Spinal cord (tissue), 10 donors: ENCODE data around the gene GLRX. TPM values are rescaled to one million over a fixed set of nuclear protein-coding genes. Genes with fewer than 3 reads are reported as not detected.
"Not testable (repeated sequence)": the region's sequence is repeated elsewhere in the genome, so short reads cannot be mapped to it uniquely, and the experiment has no call there.

Experiments
- DNase-seq, 6 donors: peaks; one replicate each; pipeline versions ENCODE4 v3.0.0 to v3.0.0-alpha.2; 2013 to 2015; ENCODE audit warnings: low spot score in 6 of 6, low read depth in 4 of 6
- H3K27ac ChIP-seq: one replicate; pipeline ENCODE4 v1.5.1; 2013; ENCODE audit warnings: low read depth, low read length, control low read depth
- H3K27me3 ChIP-seq: one replicate; pipeline ENCODE4 v1.6.1; 2013; ENCODE audit warnings: low read length; ENCODE audit not compliant: control insufficient read depth, insufficient read depth
- H3K36me3 ChIP-seq: one replicate; pipeline ENCODE4 v1.6.1; 2013; ENCODE audit warnings: low read length; ENCODE audit not compliant: control insufficient read depth, insufficient read depth
- H3K4me1 ChIP-seq: one replicate; pipeline ENCODE4 v1.6.1; 2013; ENCODE audit warnings: low read length; ENCODE audit not compliant: control insufficient read depth, insufficient read depth
- H3K4me3 ChIP-seq: one replicate; pipeline ENCODE4 v1.5.1; 2013; ENCODE audit warnings: low read depth, low read length, control low read depth
- H3K9me3 ChIP-seq: one replicate; pipeline ENCODE4 v1.6.1; 2013; ENCODE audit warnings: low read length; ENCODE audit not compliant: control insufficient read depth, insufficient read depth
- WGBS: methylation state at CpG from one replicate; pipeline ENCODE4 v1.1.5; 2013; ENCODE audit warnings: missing lambda C conversion rate; ENCODE audit not compliant: insufficient coverage; 5-methylcytosine and 5-hydroxymethylcytosine counted together
- polyA plus RNA-seq, 2 donors: library from polyadenylated mRNA; unstranded; fragments of 120-200 nt; gene quantifications; one replicate each; pipeline ENCODE4 v1.2.1, GENCODE V29; 2013; ENCODE audit not compliant: insufficient read length in 2 of 2
- total RNA-seq, 2 donors: library from RNA; depleted of rRNA in 1 of 2; stranded (reverse); fragments of 120-200 nt in 1 of 2; fragments of >200 nt in 1 of 2; gene quantifications; one replicate each; pipeline versions ENCODE4 v1.2.3 to v1.2.4, GENCODE V29; 2013 to 2014
- donor health status: healthy.

GLRX gene
- total and polyA plus RNA-seq, 4 donors: 8.4 to 37.4 (median 21.8) TPM

DNA sequence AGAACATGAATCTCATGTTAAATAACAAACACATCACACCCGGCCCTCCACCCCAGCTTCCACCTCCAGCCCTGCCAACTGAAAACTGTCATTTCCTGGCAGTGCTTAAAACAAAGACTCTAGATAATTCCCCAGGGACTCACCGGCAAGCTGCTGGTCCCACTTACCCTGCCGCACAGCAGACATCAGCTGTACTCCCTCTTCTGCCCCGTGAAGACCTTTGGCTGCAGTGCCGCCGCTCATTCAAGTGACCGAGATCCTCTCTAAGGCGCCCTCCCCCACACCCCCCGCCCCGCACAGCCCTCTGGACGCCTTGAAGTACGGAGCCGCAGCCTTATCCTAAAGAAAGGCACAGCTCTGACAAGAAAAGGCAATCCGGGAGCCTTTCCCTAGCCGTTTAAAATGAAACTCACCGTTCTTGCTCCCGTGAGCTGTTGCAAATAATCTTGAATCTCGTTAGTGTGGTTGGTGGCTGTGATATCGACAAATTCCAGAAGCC, 434 bp downstream of the GLRX start:
- 0% methylated on average over 15 of the region's 19 CpGs for WGBS
- H3K4me1 ChIP-seq: peaks cover 28% of the 10 kb centered on the region
- peak overlapping the region; percentile 36 for H3K27ac ChIP-seq
- no peaks in the 10 kb centered on the region for H3K36me3 ChIP-seq
- peak overlapping the region; percentile 71 for H3K4me3 ChIP-seq
- peak in 4 of 6 donors; percentile 32 to 81 (median 37) for DNase-seq
- H3K27me3 ChIP-seq: no peaks in the 10 kb centered on the region
- H3K9me3 ChIP-seq: no peaks in the 10 kb centered on the region

DNA sequence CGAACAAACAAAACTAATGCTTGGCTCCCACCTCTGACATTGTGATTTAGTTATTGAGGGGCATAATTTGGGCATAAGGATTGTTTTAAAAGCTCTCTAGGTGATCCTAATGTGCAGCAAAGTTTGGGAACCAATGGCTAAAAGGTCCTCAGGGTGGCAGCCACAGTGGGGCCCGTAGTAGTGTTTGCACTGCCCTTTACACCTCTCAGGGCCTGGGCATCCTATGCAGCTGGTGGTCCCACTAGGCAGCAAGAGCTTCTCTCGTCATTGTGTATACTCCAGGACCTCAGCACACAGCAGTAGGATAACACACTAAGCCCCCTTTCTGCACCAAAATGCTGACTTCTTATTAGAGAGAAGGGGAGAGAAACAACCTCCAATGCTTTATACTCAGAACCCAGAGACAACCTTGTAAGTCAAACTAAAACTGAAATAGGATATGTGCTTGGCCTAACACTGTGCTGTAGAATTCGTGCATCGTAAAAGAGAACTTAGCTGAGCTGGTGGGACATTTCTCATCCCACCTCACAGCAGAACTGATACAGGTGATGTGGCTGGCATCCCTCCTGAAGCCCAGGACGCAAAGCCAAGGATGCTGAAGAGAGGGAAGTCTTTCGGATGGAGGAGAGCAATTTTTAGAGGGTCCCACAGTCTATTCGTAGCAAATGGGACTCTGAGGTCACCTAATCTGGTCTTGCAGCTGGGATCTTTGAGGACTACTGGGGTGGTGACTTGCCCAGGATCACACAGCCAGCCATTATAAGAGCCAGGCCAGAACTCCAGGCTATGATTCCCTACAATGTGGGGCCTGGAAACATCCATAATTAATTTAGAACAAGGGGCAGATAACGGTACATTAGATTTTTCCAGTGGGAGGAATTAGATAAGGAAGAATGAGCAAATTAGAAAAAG, 1.2 kb downstream of the GLRX start:
- Histone ChIP-seq H3K36me3 (no peaks in the 10 kb centered on the region), H3K27ac (peak overlapping the region; percentile 36), H3K27me3 (no peaks in the 10 kb centered on the region), H3K4me1 (peaks cover 28% of the 10 kb centered on the region), H3K9me3 (no peaks in the 10 kb centered on the region), H3K4me3 (peak overlapping the region; percentile 71)
- peak in 1 of 6 donors; percentile 6 for DNase-seq
- WGBS: 77% methylated on average over 4 of the region's 9 CpGs

DNA sequence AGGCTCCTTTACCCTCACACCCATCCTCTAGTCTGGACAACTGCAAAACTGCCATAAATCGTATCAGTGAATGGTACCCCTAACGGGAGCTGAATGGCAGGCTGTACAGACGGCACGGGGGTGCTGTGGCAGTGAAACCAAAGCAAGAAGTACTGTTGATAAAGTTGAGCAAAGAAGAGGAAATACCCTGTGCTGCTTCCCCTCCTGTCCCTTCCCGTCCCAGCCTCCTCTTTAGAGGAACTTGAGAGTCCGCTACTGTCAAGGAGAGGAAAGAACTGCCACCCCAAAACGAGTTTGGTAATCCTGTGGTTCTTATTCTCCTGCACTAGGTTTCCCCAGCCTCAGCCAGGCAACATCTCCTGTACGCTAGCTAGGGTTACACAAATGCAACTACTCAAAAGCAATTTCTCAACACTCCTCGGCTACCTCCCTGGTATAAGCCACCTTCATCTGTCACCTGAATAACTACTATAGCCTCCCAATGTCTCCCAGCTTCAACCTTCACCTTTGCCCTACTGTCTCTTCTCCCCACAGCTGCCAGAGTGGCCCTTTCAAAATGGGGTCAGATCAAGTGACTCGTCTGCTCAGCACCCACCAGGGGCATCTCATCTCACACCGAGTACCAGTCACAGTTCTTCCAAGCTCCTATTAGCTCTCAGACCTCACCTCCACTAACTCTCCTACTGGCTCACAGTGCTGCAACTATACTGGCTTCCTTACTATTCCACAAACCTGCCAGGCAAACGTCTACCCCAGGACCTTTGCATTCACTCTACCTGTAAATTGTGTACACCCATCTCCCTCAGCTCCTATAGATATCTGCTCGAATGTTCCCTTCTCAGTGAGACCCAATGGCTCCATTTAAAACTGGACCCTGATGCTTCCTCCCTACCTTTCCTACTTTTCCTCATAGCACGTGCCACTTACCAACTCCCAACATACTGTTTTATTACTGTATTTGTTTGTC, 4.1 kb downstream of the GLRX start:
- Histone ChIP-seq H3K27ac (no peak overlapping the region), H3K27me3 (no peaks in the 10 kb centered on the region), H3K36me3 (no peaks in the 10 kb centered on the region), H3K9me3 (no peaks in the 10 kb centered on the region), H3K4me1 (peaks cover 21% of the 10 kb centered on the region), H3K4me3 (no peak overlapping the region)
- WGBS: 74% methylated on average over 8 of the region's 14 CpGs
- DNase-seq: no peak

DNA sequence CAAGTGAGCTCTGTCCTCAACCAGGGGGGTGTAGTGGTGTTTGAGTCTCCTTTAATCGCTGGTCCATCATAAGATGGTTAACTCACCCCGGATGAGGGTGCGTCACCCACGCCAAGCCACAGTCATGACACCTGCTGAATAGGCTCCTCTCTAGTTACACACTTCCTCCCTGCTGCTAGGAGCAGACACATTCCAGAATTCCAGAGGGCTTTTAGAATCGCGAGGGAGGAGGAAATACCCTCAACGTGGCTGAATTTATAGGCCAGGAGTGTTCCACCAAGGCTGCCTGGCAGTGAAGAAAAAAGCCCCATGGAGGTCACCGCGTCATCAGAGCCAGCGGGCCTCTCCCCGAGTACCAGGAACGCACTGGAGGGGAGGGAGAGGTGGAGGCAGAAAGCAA, 5.1 kb downstream of the GLRX start:
- no peaks in the 10 kb centered on the region for H3K36me3 ChIP-seq
- WGBS: 43% methylated on average over 12 of the region's 12 CpGs
- H3K4me1 ChIP-seq: peaks cover 18% of the 10 kb centered on the region
- H3K4me3 ChIP-seq: no peak overlapping the region
- H3K27ac ChIP-seq: no peak overlapping the region
- DNase-seq: no peak
- no peaks in the 10 kb centered on the region for H3K27me3 ChIP-seq
- no peaks in the 10 kb centered on the region for H3K9me3 ChIP-seq

DNA sequence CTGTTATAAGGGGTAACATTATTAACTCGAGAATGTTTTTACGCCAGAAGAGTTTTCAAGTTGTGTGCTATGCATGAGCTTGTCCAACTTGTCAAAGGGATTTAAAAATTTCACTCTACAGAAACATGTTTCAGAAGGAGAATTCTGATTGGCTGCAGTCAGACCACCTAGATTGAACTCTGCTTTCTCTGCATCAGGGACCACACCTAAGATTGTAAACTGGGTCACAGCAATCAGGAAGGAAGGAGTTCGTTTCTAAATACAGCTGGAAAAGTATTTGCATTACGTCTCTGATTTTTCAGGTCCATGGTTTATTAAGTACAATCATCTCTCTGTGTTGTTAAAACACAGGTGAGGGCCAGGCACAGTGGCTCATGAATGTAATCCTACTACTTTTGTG, 5.8 kb downstream of the GLRX start:
- H3K4me1 ChIP-seq: peaks cover 15% of the 10 kb centered on the region

DNA sequence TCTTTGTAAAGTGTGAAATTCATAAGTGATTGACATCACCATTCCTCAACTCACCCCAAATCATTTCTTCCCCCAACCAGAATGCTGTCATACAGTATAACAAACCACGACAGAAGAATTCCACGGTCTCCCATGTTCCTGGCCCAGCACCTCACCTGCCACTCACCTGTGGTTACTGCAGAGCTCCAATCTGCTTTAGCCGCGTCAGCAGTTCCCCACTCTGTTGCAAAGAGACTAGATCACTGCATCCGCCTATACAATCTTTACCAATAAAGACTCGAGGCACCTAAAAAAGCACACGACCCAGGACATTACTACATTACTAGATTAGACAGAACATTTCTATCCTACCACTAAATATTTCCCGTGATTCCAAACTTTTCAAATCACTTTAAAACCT, 6.2 kb downstream of the GLRX start:
- no peaks in the 10 kb centered on the region for H3K27me3 ChIP-seq
- 94% methylated on average over 7 of the region's 8 CpGs for WGBS
- H3K4me3 ChIP-seq: no peak overlapping the region
- H3K36me3 ChIP-seq: no peaks in the 10 kb centered on the region
- peaks cover 11% of the 10 kb centered on the region for H3K4me1 ChIP-seq
- H3K9me3 ChIP-seq: no peaks in the 10 kb centered on the region
- H3K27ac ChIP-seq: no peak overlapping the region
- DNase-seq: no peak

More for the DNA sequence above, 5.8 kb downstream of the GLRX start:
- Histone ChIP-seq H3K36me3 (no peaks in the 10 kb centered on the region), H3K9me3 (no peaks in the 10 kb centered on the region), H3K4me3 (no peak overlapping the region), H3K27ac (no peak overlapping the region), H3K27me3 (no peaks in the 10 kb centered on the region)
- DNase-seq: no peak
- WGBS: no CpG with 5 or more reads among the region's 4 CpGs

DNA sequence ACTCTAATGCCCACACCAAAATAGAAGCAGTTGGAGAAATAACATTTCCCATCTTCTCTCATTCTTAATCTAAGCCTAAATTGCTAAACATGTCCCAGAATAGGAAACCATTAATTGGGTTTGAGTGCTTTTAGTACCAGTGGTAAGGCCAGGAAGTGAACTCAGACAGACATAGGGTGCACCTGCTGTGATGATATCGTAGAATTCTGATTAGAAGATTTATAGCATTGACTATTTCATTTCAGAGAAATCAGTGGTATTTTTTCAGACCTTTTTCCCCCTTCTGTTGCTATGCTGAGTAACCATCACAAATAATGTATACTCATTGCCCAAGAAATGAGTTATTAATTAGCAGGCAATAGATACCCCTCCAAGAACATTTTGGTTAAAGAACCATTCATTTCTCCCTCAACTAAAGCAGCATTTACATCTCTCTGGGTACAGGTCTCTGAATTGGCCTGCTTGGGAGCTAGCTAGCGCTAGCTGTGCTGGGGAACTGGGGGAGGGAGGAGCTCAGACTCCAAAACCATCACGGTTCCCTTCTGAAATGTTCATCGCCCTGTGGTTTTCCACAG, 7.3 kb downstream of the GLRX start:
- Histone ChIP-seq H3K4me3 (no peak overlapping the region), H3K27me3 (no peaks in the 10 kb centered on the region), H3K9me3 (no peaks in the 10 kb centered on the region), H3K36me3 (no peaks in the 10 kb centered on the region), H3K4me1 (peaks cover 10% of the 10 kb centered on the region), H3K27ac (no peak overlapping the region)
- no peak for DNase-seq
- 85% methylated on average over 3 of the region's 4 CpGs for WGBS

DNA sequence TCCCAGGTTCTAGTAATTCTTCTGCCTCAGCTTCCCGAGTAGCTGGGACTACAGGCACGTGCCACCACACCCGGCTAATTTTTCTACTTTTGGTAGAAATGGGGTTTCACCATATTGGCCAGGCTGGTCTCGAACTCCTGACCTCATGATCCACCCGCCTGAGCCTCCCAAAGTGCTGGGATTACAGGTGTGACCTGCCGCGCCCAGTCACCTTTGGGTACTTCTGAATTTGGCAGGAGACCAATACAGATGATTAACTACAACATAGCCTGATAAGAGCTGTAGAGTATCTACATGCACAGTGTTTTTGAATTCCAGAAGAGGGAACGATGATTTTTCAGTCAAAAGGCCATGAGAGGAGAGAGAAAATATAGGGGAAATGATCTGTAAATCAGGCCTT, 9.5 kb downstream of the GLRX start:
- not testable (repeated sequence) for H3K4me3 ChIP-seq, H3K27ac ChIP-seq, DNase-seq, H3K36me3 ChIP-seq, H3K27me3 ChIP-seq, H3K9me3 ChIP-seq
- peaks cover 11% of the 10 kb centered on the region for H3K4me1 ChIP-seq
- 93% methylated on average over 3 of the region's 8 CpGs for WGBS

DNA sequence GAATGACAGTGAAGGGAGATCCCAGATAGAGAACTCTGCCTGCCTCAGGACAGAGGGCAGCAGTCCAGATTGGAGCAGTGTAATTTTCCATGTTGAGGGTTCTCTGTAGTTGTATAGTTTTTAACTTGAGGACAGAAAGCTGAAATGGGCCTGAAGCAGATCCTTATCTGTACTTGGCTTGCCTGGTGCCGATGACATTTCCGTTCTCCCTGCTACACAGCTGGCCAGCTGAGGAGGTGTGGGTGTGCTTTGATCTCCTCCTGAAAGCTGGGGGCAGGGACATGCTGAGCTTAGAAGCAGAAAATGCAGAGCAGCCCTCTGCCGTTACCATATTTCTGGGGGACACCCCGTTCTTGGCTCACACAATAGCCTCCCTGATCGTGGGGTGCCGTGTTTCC, 10.5 kb downstream of the GLRX start:
- Histone ChIP-seq H3K4me3 (no peak overlapping the region), H3K9me3 (no peaks in the 10 kb centered on the region), H3K27me3 (no peaks in the 10 kb centered on the region), H3K4me1 (peaks cover 3% of the 10 kb centered on the region), H3K36me3 (no peaks in the 10 kb centered on the region), H3K27ac (no peak overlapping the region)
- DNase-seq: no peak
- 70% methylated on average over 6 of the region's 6 CpGs for WGBS
